Esophagus squamous epithelium (tissue), 5 donors: Measurements from ENCODE around the gene SMIM32. TPM values are rescaled to one million over a fixed set of nuclear protein-coding genes. Genes with fewer than 3 reads are reported as not detected.

ENCODE experiments used
- DNase-seq: peaks from one replicate; lab custom pipeline; 2025; lab: John Stamatoyannopoulos, UW
- H3K27ac ChIP-seq, 4 donors: fragments of 200-600 bp; sonication (generic); one replicate each; pipeline ENCODE4 v1.5.1; 2016 to 2019; ENCODE audit warnings: mild to moderate bottlenecking in 1 of 4
- H3K27me3 ChIP-seq, 4 donors: fragments of 200-600 bp; sonication (generic); 1 replicate in 3 of 4; 2 replicates in 1 of 4; pipeline versions ENCODE4 v1.5.1 to v1.6.0; 2017 to 2021; ENCODE audit warnings: antibody characterized with exemption in 1 of 4
- H3K36me3 ChIP-seq, 3 donors: fragments of 200-600 bp; sonication (generic); one replicate each; pipeline ENCODE4 v1.5.1; 2016 to 2019
- H3K4me1 ChIP-seq, 3 donors: fragments of 200-600 bp; sonication (generic); one replicate each; pipeline ENCODE4 v1.5.1; 2017 to 2019
- H3K4me3 ChIP-seq, 4 donors: fragments of 200-600 bp; sonication (generic); 1 replicate in 3 of 4; 2 replicates in 1 of 4; pipeline ENCODE4 v1.5.1; 2016 to 2019; ENCODE audit warnings: mild to moderate bottlenecking in 2 of 4, moderate library complexity in 1 of 4
- H3K9me3 ChIP-seq, 3 donors: fragments of 200-600 bp; sonication (generic); one replicate each; pipeline ENCODE4 v1.5.1; 2016 to 2019
- CTCF ChIP-seq, 6 experiments: fragments of 450-650 bp in 4 of 6; fragments of 200-600 bp in 2 of 6; sonication (generic) in 2 of 6; IDR thresholded peaks; one replicate each; pipeline ENCODE4 v1.5.1; 2016 to 2019; ENCODE audit warnings: antibody characterized with exemption in 6 of 6, mild to moderate bottlenecking in 4 of 6, moderate library complexity in 4 of 6
- POLR2A ChIP-seq, 4 donors: fragments of 450-650 bp; IDR thresholded peaks; one replicate each; pipeline ENCODE4 v1.6.1; 2017; ENCODE audit warnings: antibody characterized with exemption in 4 of 4, mild to moderate bottlenecking in 4 of 4, moderate library complexity in 3 of 4
- WGBS, 2 donors: methylation state at CpG; one replicate each; pipeline ENCODE4 v1.1.5; 2018; 5-methylcytosine and 5-hydroxymethylcytosine counted together
- intact Hi-C: fragments of 100-400 bp; cut with DNase I; formaldehyde crosslinking; loops from one replicate; pipeline ENCODE4 v1.15.0; 2022
- total RNA-seq, 4 donors: library from RNA; depleted of rRNA; stranded (reverse); fragments of >200 nt; gene quantifications; one replicate each; pipeline ENCODE4 v1.1.0, GENCODE V29; 2016
- donor health status: DM: yes; HTN: yes; CAD: no.

SMIM32 gene
- total RNA-seq, 4 donors from 2014 or later = not detected

- Histone ChIP-seq H3K4me3 (no peak overlapping the region), H3K4me1 (peaks cover 0 to 19% (median 0%) of the 10 kb centered on the region in 3 donors), H3K9me3 (no peaks in the 10 kb centered on the region), H3K36me3 (peaks cover 6 to 85% (median 12%) of the 10 kb centered on the region in 3 donors), H3K27me3 (no peaks in the 10 kb centered on the region), H3K27ac (no peak overlapping the region)
- 55 to 60% methylated on average over 3 of the region's 3 CpGs for WGBS, 2 donors
- no peak for DNase-seq
- TF ChIP-seq CTCF (IDR thresholded peaks at IDR 0.05) (no peak), POLR2A (IDR thresholded peaks at IDR 0.05) (no peak)
- intact Hi-C loops = no loop called here
Measured at GRCh38 chr5:136159457-136159856, 33.5 kb downstream of the SMIM32 start.

DNA sequence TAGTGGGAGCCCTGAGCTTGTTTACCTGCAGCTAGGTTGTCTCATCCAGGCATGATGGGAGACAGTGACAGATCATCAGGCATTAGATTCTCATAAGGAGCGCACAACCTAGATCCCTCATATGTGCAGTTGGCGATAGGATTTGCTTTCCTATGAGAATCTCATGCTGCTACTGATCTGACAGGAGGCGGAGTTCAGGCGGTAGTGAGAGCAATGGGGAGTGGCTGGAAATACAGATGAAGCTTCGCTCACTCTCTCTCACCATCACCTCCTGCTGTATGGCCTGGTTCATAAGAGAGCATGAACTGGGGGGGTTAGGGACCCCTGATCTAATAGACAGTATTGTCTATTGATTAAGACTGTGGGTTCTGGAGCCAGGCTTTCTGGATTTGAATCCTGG is 35.4 kb downstream of the SMIM32 start:
- Histone ChIP-seq H3K4me3 (no peak overlapping the region), H3K27me3 (no peaks in the 10 kb centered on the region), H3K4me1 (peaks cover 0 to 19% (median 0%) of the 10 kb centered on the region in 3 donors), H3K9me3 (no peaks in the 10 kb centered on the region), H3K36me3 (peaks cover 0 to 83% (median 12%) of the 10 kb centered on the region in 3 donors), H3K27ac (no peak overlapping the region)
- DNase-seq = no peak
- WGBS, 2 donors = 95 to 98% methylated on average over 5 of the region's 5 CpGs
- intact Hi-C loops = no loop called here
- no peak for TF ChIP-seq CTCF (IDR thresholded peaks at IDR 0.05)
- no peak for TF ChIP-seq POLR2A (IDR thresholded peaks at IDR 0.05)

- WGBS, 2 donors = 100% methylated on average over 1 of the region's 1 CpG
- no peak overlapping the region for H3K27ac ChIP-seq
- no peak for DNase-seq
- peaks cover 0 to 36% (median 0%) of the 10 kb centered on the region in 3 donors for H3K4me1 ChIP-seq
- no peak overlapping the region for H3K4me3 ChIP-seq
- no peaks in the 10 kb centered on the region for H3K27me3 ChIP-seq
- TF ChIP-seq POLR2A (IDR thresholded peaks at IDR 0.05) (no peak), CTCF (IDR thresholded peaks at IDR 0.05) (no peak)
- no peaks in the 10 kb centered on the region for H3K9me3 ChIP-seq
- intact Hi-C loops = no loop called here
- peaks cover 0 to 65% (median 12%) of the 10 kb centered on the region in 3 donors for H3K36me3 ChIP-seq
Measured at GRCh38 chr5:136155761-136156160, 37.2 kb downstream of the SMIM32 start.

GRCh38 chr5:136155078-136155477 is 37.9 kb downstream of the SMIM32 start:
- H3K9me3 ChIP-seq = no peaks in the 10 kb centered on the region
- no peaks in the 10 kb centered on the region for H3K27me3 ChIP-seq
- H3K27ac ChIP-seq = no peak overlapping the region
- peaks cover 0 to 43% (median 0%) of the 10 kb centered on the region in 3 donors for H3K4me1 ChIP-seq
- intact Hi-C loops = no loop called here
- H3K4me3 ChIP-seq = no peak overlapping the region
- no peak for DNase-seq
- H3K36me3 ChIP-seq = peaks cover 0 to 58% (median 12%) of the 10 kb centered on the region in 3 donors
- TF ChIP-seq POLR2A (IDR thresholded peaks at IDR 0.05) (no peak), CTCF (IDR thresholded peaks at IDR 0.05) (no peak)
- 89 to 95% methylated on average over 2 of the region's 2 CpGs for WGBS, 2 donors

GRCh38 chr5:136153581-136154236 is 39.3 kb downstream of the SMIM32 start:
- Histone ChIP-seq H3K4me1 (peaks cover 0 to 48% (median 5%) of the 10 kb centered on the region in 3 donors), H3K27me3 (no peaks in the 10 kb centered on the region), H3K9me3 (no peaks in the 10 kb centered on the region), H3K4me3 (no peak overlapping the region), H3K36me3 (peaks cover 0 to 57% (median 12%) of the 10 kb centered on the region in 3 donors), H3K27ac (no peak overlapping the region)
- no peak for DNase-seq
- TF ChIP-seq CTCF (IDR thresholded peaks at IDR 0.05) = no peak
- TF ChIP-seq POLR2A (IDR thresholded peaks at IDR 0.05) = no peak
- 92 to 93% methylated on average over 11 of the region's 11 CpGs for WGBS, 2 donors
- intact Hi-C loops = no loop called here
